ELR (cell line): Measurements from ENCODE around the gene CCNI.
"Not testable (repeated sequence)": the region's sequence is repeated elsewhere in the genome, so short reads cannot be mapped to it uniquely, and the experiment has no call there.

Experiments used
- DNase-seq: peaks from one replicate; pipeline ENCODE4 v3.0.0-alpha.2; 2015; ENCODE audit warnings: low read depth

The CCNI gene

DNA sequence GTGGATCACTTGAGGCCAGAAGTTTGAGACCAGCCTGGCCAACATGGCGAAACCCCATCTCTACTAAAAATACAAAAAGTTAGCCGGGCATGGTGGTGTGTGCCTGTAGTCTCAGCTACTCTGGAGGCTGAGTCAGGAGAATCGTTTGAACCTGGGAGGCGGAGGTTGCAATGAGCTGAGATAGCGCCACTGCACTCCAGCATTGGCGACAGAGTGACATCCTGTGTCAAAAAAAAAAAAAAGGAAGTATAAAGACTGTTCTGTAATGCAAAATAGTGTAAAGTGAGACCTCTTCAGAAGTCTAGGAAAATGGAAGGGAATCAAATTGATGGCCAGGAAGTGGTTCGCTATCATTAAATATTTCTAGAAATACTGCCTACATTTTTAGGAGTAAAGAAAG lies 5.0 kb upstream of the CCNI start:
- DNase-seq, result not testable (repeated sequence)

DNA sequence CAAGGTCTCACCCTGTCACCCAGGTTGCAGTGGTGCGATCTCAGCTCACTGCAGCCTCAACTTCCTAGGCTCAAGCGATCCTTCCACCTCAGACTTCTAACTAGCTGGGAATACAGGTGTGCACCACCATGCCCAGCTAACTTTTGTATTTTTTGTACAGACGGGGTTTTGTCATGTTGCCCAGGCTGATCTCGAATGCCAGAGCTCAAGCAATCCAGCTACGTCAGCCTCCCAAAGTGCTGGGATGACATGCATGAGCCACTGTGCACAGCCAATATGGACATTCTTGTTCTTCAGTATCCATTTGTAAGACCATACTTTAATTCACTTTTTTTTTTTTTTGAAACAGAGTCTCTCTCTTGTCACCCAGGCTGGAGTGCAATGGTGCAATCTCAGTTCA lies 3.5 kb upstream of the CCNI start:
- DNase-seq, result no peak

DNA sequence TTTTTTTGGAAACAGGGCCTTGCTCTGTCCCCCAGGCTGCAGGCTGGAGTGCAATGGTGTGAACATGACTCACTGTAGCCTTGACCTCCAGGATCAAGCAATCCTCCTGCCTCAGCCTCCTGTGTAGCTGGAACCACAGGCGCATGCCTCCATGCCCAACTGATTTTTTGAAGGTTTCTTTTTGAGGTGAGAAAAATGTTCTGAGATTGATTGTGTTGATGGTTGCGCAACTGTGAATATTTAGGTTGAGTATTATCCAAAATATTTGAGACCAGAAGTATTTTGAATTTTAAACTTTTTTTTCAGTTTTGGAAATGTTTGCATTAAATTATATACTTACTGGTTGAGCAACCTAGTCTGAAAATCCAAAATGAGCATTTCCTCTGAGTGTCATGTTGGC lies 2.6 kb upstream of the CCNI start:
- DNase-seq, result no peak

DNA sequence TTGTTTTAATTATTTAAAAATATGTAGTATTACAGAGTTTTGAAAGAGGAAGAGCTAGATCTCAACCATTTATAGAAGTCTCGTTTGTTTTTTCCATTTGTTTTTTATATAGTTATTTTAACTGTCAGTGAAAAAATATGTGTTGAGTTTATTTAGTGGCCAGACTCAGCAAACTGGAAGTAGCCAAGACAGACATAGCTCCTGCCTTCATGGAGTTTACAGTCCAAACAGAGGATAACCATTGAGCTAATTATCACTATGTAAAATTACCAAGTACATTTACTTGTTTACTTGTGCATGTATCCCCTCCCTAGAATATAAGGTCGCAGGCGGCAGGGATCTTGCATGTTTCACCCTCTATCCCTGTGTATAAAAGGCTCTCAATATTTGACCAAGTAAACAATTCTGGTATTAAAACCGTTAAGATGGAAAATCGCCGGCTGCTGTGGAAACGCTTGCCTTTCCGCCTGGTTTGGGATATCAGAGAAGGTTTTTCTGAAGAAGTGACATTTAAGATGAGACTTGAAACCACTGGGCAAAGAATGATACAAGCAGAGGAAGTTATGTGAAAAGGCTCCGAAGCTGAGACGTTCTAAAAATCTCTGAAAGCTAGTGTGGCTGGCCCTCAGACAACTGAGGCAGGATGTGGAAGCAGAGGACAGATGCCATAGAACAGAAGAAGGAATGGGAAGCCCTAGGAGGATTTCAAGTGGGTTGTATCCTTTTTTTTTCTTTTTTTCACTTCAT lies 1.3 kb upstream of the CCNI start:
- no peak for DNase-seq

DNA sequence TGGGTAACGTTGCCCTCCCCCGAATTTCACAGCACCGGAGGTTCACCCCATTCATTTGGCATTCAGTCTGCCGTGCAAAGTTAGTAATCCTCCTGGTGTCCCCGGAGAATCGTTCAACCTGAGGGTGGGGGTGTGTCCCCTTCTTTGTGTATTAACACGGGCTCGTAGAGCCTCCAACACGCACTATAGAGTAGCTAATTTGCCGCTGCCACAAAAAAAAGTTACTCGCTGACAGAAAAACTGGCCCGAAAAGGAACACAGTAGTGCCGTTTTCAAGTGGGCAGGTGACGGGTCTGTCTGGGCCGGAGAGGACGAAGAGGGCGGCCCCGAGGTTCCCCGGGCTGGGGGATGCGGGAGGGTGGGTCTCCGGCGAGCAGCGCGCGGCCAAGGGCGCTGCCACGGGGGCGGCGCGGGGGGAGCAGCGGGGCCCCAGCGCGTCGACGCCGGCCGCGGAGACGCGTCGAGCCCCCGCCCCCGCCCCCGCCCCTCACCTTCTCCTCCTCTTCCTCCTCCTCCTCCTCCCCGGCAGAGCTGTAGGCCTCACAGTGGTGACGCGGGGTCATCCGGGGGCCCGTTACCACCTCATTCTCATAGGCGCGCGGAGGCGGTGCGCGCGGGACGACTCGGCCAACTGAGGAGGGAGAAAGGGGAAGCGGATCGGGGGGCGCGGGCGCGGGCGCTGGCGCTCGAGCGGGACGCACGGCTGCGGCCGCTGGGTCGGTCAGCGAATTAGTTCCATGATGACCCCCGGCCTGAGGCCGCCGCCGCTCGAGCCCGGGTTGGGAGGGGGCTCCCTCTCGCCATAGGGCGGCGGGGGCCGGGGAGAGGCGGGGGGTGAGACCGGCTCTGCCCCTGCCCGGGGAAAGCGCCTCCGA lies 571 bp downstream of the CCNI start:
- peak; percentile 81 for DNase-seq

DNA sequence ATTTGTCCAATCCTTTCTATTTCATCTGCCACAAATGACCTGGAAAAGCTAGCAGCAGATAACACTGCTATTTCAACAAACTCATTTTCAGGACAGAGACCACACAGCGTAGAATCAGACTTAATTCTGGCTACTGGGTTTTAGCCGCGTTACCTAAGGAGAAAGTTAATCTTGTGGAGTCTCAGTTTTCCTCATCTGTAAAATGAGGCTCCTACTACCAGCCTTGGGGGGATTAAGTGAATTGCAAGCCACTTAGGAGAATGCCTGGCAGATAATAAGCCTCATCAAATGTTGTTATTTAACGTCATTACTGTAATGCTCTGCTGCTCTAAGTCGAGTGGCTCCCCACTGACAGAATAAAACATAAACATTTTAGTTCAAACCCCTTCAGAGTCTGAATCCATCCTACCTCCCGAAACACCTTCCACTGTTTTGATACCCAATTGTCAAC lies 1.4 kb downstream of the CCNI start:
- DNase-seq, result no peak

DNA sequence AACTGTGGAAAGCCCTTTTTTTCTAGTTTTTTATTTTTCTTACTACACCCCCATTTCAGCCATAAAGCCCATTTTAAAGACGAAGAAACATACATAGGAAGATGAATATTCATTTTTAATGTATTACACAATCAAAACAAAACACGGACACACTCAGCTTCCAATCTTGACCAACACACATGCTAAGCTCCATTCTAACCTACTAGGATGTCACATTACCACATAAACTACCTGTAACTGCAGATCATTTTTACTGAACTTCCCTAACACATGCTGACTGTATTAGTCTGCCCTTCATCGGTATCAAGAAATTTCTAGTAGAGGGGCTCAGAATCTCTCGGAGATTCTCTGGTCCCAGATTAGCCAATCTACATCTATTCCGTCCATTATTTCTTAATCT lies 1.8 kb downstream of the CCNI start:
- peak; percentile 18 for DNase-seq

DNA sequence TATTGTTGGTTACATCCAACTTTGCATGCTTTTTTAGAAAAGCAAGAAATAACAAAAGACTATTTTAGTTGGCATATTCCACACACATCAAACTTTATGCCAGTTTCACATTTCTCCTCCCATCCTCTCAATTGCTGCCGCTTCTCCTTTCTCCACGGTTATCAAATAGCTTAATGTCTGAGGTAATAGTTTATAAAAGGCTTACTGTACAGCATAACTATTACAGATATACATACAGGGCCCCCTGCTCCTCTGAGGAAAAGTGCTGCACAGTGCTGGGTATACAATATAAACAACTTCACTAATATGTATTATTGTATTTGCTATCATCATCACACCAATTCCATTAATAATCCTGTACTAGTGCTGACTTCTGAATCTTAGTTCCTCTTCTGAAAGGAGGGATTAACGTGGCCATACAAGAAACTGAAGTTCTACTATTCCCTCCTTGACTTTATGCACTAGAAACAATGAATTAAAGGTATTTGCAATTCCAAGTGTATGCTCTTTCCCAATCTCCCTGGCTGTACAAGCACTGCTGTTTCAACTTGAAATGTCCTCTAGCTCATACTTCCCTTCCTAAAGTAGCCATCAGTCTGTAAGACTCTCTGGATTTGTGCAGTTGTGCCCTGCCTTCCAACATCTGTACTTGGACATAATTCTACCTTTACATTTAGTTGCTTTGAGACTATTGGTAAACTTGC lies 2.5 kb downstream of the CCNI start:
- peak; percentile 22 for DNase-seq

DNA sequence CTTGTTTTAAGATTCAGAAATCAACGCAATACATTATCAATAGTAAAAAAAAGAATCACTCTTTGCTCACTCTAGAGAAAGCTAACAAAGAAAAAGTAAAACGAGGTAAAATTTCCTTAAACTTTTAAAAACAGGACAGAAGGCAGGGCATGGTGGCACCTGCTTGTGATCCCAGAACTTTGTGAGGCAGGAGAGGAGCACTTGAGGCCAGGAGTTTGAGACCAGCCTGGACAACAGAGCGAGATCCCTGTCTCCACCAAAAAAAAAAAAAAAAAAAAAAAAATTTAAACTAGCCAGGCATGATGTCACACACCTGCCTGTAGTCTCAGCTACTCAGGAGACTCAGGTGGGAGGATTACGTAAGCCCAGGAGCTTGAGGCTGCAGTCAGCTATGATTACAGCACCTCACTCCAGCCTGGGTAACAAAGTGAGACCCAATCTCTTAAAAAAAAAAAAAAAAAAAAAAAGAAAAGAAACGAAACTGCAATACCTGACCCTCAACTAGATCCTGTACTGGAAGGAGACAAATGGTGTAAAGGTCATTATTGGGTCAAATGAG lies 3.5 kb downstream of the CCNI start:
- DNase-seq, result no peak

DNA sequence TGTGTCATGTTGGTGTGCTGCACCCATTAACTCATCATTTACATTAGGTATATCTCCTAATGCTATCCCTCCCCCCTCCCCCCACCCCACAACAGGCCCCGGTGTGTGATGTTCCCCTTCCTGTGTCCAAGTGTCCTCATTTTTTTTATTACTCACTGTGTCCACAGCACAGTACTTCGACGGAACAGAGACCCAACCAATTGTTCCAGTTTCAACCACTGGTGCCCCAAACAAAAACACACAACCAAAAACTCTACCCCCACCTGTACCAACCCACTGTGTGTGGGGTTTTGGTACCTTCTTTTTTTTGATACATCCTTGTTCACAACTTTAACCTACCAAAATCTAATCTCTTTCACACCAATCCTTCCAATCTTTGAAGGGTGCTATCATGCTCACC lies 6.3 kb downstream of the CCNI start:
- DNase-seq, result not testable (repeated sequence)

DNA sequence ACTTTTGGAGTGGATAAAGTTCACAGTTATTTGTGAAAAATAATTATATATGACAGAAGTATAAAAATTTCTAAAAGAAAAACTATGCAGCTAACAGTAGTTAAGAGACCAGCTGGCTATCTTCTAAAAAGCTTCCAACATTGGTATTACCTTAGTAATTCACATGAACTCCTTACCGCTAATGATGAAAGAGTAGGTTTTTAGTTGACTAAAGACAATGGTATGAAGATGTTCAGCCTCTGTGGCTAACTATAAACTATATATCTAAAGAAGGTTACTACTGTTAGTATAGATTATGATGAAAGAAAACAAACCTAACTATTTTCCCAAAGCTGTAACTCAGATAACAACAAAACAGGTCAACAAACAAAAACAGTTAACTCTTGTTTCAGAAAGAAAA lies 10.4 kb downstream of the CCNI start:
- peak; percentile 63 for DNase-seq

DNA sequence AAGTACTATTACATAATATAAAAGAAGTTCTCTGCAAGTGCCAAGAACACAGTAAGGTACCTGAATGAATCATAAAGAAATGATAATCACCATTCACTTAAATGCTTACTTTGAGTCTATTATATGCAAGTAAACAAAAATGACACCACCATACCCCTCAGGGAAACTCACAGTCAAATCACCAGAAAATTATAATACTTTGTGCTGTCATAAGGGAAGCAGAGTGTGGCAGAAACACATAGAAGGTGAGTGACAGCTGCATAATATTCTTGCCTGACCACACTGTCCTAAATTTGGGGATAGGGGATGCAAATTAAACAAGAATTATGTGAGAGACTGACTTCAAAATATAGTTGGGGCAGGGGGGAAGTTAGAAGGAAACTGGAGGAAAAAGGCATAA lies 12.9 kb downstream of the CCNI start:
- no peak for DNase-seq

DNA sequence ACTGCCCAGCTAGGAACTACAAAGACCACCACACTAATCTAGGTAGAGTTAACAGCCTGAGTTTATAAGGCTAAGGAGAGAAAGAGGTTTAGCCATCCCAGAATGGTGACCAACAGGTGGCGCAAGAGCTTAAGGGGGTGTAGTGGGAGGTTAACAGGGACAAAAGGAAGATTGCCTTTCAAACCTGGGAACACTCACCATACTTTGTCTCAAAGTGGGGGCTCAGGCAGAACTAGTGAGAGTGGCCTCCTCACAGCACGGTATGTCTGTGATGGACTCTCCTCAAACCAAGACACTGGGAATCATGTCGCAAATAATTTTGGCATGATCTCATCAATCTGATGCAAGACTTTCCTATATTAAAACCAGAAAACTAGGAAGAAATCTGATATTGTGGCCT lies 23.4 kb downstream of the CCNI start:
- peak; percentile 66 for DNase-seq

DNA sequence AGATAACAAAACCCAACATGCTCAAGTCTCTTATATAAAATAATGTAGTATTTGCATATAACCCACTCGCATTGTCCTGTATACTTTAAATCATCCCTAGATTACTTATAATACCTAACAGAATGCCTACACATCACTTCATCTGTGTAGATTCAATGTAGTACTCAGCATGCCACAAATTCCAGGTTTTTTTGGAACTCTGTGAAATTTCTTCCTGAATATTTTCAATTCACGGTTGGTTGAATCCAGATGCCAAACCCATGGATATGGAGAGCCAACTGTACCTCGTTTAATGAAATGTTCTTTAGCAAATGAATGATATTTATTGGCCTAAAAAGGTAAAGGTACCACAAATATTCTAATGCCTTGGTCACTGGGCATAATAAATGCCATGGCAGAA lies 24.8 kb downstream of the CCNI start:
- no peak for DNase-seq

DNA sequence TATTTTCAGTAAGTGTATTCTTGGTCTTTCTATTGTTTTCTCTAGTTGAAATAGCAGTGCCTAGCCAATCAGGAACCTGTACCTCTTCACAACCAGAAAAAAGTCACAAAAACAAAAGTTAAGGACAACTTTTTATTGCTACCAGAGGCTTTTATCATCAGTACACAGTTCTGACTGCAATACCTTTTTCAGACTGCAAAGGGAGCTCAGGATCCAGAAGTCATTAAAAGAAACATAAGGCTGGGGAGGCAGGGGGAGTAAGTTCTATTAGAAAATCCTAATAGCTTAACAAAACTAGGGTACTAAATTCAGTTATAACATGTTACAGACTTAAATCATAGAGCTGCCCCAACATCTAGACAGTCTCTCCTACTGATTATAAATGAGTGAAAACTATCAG lies 28.8 kb downstream of the CCNI start:
- peak; percentile 58 for DNase-seq

DNA sequence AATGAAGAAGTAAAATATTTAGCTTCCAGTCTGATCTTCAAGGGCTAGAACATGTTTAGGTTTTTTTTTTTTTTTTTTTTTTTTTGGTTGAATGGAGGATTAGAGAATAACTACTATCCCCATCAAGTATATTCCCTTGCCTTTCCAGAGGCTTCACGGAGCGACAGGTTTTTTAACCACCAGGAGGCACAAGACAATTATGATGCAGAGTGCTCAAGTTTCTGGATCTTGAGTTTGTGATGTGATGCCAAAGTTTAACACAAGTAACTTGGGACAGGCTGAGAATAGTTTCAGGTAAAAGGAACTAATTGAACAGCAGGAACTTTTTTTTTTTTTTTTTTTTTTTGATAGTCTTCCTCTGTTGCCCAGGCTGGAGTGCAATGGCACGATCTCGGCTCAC lies 30.3 kb downstream of the CCNI start:
- DNase-seq, result peak; percentile 38

DNA sequence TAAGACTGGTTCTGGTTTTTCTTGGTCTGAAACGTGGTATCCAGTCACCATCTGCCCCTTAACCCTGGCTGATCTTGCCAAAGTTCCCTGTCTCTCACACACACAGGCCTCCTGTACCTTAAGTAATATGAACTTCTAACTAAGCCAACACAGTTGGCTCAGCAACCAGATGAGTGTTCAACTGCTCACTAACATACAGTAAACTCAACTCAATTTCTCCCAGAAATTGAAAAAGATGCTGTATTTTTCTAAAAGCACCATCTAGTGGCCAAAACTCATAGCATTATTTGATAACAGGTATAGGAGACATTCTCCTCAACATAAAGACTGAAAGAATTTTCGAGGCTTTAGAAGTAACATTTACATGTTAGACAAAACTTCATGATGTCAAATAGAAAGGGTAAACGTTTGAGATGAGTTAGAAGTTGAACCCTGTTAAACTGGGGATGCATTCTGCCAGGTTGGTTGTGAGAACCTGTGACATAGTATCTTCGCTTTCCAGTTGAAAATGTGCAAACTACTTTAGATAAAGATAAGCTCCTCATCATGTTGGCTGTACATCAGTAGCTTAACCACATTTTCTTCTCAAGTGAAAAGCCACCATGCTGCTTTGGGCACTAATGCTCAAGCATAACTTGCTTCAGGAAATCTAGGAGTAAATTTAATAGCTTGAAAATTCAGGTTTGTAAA lies 31.2 kb downstream of the CCNI start:
- DNase-seq, result peak; percentile 74

DNA sequence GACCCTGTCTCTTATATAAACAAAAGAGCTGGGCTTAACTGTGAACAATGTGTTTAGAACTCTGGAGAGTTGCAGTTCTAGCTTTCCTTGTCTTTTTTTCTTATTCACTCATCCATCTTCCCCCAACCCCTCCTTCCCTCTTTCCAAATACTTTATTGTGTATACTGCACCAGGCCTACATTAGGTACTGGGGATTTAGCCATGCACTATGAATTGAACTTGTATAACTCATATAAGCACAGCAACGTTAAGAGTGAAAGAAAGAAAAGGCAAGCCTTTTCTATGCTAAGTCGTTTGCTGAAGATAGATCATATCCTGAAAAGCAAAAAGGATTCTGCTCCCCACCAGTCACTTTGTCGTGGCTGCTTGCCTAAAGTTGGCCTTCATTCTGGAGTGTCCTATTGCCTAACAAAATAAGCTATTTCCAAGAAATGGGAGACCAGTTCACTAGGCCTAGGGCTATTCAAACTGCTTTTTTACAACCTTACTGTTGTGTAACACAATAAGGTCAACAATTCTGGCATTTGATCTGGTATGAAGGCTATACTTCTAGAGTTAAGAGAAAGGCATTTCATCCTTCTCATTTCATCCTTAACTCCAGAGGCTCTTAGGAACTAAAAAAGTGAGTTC lies 32.2 kb downstream of the CCNI start:
- no peak for DNase-seq

DNA sequence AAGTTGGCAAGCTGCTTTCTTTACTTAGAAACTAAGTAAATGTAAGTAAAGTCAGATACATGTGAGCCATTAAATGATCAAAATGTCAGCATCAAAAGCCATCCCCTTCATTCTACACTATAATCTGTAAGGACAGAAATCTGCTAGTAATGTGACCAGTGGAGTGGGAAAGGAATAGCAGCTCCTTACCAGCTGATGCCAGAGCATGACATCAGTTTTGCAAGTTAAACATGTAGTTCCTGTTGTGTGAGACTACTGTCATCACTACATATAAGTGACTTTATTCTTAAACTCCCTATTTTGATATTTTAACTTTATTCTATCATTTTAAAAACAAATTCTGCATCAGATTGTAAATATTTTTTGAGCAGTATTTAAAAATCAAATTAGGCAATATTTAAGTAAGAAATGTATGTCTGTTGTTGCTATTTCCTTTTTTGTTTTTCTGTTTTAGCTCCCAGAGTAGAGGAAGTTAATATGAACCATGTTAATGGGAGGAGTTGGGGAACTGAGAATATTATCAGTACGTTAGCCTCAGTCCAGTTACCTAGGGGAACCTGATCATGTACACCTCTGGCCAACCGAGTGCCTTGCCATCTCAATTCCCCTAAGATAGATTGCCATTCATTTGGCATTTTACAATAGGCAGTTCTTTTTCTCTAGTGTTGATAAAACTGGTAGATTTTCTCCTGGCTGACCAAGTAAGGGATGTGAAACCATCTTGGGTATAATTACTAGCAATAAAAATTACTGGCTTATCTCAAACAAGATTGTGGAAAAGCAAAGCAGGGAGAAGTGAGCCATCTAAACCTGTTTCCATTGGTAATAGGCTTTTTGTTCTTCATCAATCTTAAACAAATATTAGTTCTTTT lies 34.7 kb downstream of the CCNI start:
- no peak for DNase-seq

DNA sequence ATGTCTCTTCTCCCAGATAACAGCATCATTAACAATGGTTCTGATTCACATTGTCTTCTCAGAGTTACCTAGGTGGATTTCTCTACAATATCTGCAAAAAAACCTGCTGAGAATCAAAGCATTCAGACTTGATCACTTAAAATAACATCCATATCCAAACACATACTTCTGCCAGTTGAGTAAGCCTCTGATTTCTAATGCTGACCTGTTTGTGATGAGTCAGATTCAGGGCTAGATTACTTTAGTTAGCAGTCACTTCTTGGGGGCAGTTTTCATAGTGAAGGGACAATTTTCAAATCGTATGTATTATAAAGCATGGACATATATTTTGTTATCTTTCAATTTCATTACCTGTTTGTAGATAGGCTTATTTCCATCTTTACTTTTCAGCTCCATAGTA lies 35.5 kb downstream of the CCNI start:
- peak; percentile 76 for DNase-seq
